HL-60 (cell line): ENCODE data around the gene PROK2.

Experiments used
- GABPA ChIP-seq: IDR thresholded peaks from 2 replicates; pipeline ENCODE4 v1.6.1; 2012; ENCODE audit warnings: low read depth
- POLR2AphosphoS5 ChIP-seq: IDR thresholded peaks from 2 replicates; pipeline ENCODE4 v1.6.1; 2012; ENCODE audit warnings: low read depth
- SPI1 ChIP-seq: IDR thresholded peaks from 2 replicates; pipeline ENCODE4 v1.6.1; 2012; ENCODE audit warnings: low read depth, mild to moderate bottlenecking, borderline replicate concordance
- TF ChIP-seq, protein P1 (sequence below): IDR thresholded peaks from one replicate; pipeline ENCODE4 v1.5.1; 2011; ENCODE audit warnings: low read length, control low read depth, inconsistent platforms; ENCODE audit not compliant: insufficient read depth

DNA sequence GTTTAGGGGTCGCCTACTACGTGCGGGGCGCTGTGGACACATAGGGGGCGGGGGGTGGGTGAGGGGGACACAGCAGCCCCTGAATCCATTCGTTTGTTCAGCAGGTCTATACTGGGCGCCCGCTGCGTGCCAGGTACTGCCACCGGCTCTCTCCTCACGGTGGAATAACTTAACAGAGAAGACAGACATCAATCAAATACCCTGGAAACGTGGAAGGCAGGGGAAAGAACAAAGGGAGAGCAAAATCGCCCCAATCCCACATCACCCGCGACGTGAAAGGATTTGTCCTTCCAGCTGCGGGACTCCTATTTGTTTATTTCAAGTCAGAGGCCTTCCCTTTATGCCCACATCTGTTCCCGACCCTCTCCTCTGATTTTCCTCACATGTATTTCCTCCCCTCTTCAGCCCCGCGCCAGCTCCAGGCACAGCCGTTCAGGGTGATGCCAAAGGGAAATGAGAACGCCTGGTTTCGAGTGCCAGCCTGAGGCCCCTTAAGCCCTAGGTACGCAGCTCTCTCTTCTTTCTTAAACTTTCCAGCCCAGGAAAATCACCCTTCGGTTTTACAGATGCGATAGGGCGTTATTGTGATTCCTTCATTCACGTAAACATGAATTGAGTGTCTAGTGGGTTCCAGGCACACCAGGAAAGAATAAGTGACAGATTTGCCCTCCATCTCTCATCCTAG is 726 bp upstream of the PROK2 start:
- TF ChIP-seq, protein P1, sequence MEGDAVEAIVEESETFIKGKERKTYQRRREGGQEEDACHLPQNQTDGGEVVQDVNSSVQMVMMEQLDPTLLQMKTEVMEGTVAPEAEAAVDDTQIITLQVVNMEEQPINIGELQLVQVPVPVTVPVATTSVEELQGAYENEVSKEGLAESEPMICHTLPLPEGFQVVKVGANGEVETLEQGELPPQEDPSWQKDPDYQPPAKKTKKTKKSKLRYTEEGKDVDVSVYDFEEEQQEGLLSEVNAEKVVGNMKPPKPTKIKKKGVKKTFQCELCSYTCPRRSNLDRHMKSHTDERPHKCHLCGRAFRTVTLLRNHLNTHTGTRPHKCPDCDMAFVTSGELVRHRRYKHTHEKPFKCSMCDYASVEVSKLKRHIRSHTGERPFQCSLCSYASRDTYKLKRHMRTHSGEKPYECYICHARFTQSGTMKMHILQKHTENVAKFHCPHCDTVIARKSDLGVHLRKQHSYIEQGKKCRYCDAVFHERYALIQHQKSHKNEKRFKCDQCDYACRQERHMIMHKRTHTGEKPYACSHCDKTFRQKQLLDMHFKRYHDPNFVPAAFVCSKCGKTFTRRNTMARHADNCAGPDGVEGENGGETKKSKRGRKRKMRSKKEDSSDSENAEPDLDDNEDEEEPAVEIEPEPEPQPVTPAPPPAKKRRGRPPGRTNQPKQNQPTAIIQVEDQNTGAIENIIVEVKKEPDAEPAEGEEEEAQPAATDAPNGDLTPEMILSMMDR: no peak
- TF ChIP-seq POLR2AphosphoS5: no peak; the same call in 1 of the 2 replicates
- no peak for TF ChIP-seq SPI1
- TF ChIP-seq GABPA: no peak
